Progenitor cell of endocrine pancreas (in vitro differentiated cells): ENCODE data around the gene DIABLO. TPM values are rescaled to one million over a fixed set of nuclear protein-coding genes. Genes with fewer than 3 reads are reported as not detected.

Source experiments
- DNase-seq: peaks from one replicate; pipeline ENCODE4 v3.0.0; 2021; ENCODE audit warnings: low spot score; ENCODE audit not compliant: unreplicated experiment
- H3K27ac Mint-ChIP-seq: 2 replicates; pipeline ENCODE4 v1.8.0; 2021; ENCODE audit warnings: mild to moderate bottlenecking, moderate library complexity, mixed read lengths
- H3K27me3 Mint-ChIP-seq: 2 replicates; pipeline ENCODE4 v1.8.0; 2021; ENCODE audit warnings: mixed read lengths
- H3K36me3 Mint-ChIP-seq: 2 replicates; pipeline ENCODE4 v1.8.0; 2022; ENCODE audit warnings: mixed read lengths; ENCODE audit not compliant: insufficient read depth
- H3K4me1 Mint-ChIP-seq: 2 replicates; pipeline ENCODE4 v1.8.0; 2021; ENCODE audit warnings: low read depth, mixed read lengths
- H3K4me3 Mint-ChIP-seq: 2 replicates; pipeline ENCODE4 v1.8.0; 2021; ENCODE audit warnings: low read depth, mild to moderate bottlenecking, moderate library complexity, mixed read lengths
- H3K9me3 Mint-ChIP-seq: 2 replicates; pipeline ENCODE4 v1.8.0; 2021; ENCODE audit warnings: low read depth, mixed read lengths
- CTCF ChIP-seq: fragments of 200-600 bp; sonication (generic); IDR thresholded peaks from one replicate; pipeline ENCODE4 v1.5.0; 2021; ENCODE audit warnings: antibody characterized with exemption, mild to moderate bottlenecking; ENCODE audit not compliant: unreplicated experiment
- total RNA-seq: library from RNA; stranded (reverse); gene quantifications from 2 replicates; pipeline ENCODE4 v1.2.1, GENCODE V29; 2021

Gene DIABLO
- total RNA-seq, 1 donor from 2014 or later = 63.8 TPM

GRCh38 chr12:122172262-122172939 lies 53.5 kb downstream of the DIABLO start:
- no peaks in the 10 kb centered on the region for H3K4me1 Mint-ChIP-seq
- H3K36me3 Mint-ChIP-seq = no peaks in the 10 kb centered on the region
- DNase-seq = no peak
- peaks cover 10% of the 10 kb centered on the region for H3K27me3 Mint-ChIP-seq
- no peak for TF ChIP-seq CTCF
- H3K9me3 Mint-ChIP-seq = no peaks in the 10 kb centered on the region
- no peak overlapping the region for H3K27ac Mint-ChIP-seq
- no peak overlapping the region for H3K4me3 Mint-ChIP-seq

GRCh38 chr12:122171399-122171798 lies 54.5 kb downstream of the DIABLO start:
- H3K36me3 Mint-ChIP-seq = no peaks in the 10 kb centered on the region
- no peak overlapping the region for H3K27ac Mint-ChIP-seq

GRCh38 chr12:122168492-122168891 lies 57.4 kb downstream of the DIABLO start:
- Mint-ChIP-seq H3K27ac (no peak overlapping the region), H3K9me3 (no peaks in the 10 kb centered on the region), H3K36me3 (no peaks in the 10 kb centered on the region), H3K27me3 (peaks cover 7% of the 10 kb centered on the region), H3K4me3 (no peak overlapping the region), H3K4me1 (no peaks in the 10 kb centered on the region)
- TF ChIP-seq CTCF = no peak
- DNase-seq = no peak

More at GRCh38 chr12:122171399-122171798, 54.5 kb downstream of the DIABLO start:
- no peak for DNase-seq
- no peak overlapping the region for H3K4me3 Mint-ChIP-seq
- H3K9me3 Mint-ChIP-seq = no peaks in the 10 kb centered on the region
- H3K27me3 Mint-ChIP-seq = peaks cover 10% of the 10 kb centered on the region
- no peak for TF ChIP-seq CTCF
- no peaks in the 10 kb centered on the region for H3K4me1 Mint-ChIP-seq

GRCh38 chr12:122167356-122167925 lies 58.4 kb downstream of the DIABLO start:
- Mint-ChIP-seq H3K27ac (no peak overlapping the region), H3K36me3 (no peaks in the 10 kb centered on the region), H3K9me3 (no peaks in the 10 kb centered on the region), H3K27me3 (peaks cover 5% of the 10 kb centered on the region), H3K4me3 (no peak overlapping the region), H3K4me1 (no peaks in the 10 kb centered on the region)
- no peak for TF ChIP-seq CTCF
- no peak for DNase-seq

- Mint-ChIP-seq H3K27me3 (peaks cover 5% of the 10 kb centered on the region), H3K36me3 (no peaks in the 10 kb centered on the region), H3K9me3 (no peaks in the 10 kb centered on the region), H3K4me1 (no peaks in the 10 kb centered on the region), H3K27ac (no peak overlapping the region), H3K4me3 (no peak overlapping the region)
- no peak for DNase-seq
- TF ChIP-seq CTCF = no peak
Measured at GRCh38 chr12:122166422-122167349, 59.2 kb downstream of the DIABLO start.
